DND-41 (cell line): ENCODE data around the gene GLCCI1.

Experiments
- ATAC-seq: fragments of 200-7000 bp; cut with Tn5 transposase; 3 replicates; pipeline ENCODE4 v1.9.1; 2021; ENCODE audit warnings: low read depth; ENCODE audit not compliant: insufficient read depth
- DNase-seq: peaks from one replicate; pipeline ENCODE4 v3.0.0-alpha.2; 2020
- H2AFZ ChIP-seq: 2 replicates; pipeline ENCODE4 v1.6.0; 2012; ENCODE audit warnings: low read depth, low read length
- H3K27ac ChIP-seq: 2 replicates; pipeline ENCODE4 v1.5.1; 2012; ENCODE audit warnings: low read length, inconsistent platforms
- H3K27me3 ChIP-seq: fragments of 200-600 bp; sonication (generic); 2 replicates; pipeline ENCODE4 v1.6.0; 2012; ENCODE audit warnings: low read length, mild to moderate bottlenecking, inconsistent platforms; ENCODE audit not compliant: insufficient read depth, poor library complexity
- H3K36me3 ChIP-seq: 2 replicates; pipeline ENCODE4 v1.5.1; 2012; ENCODE audit warnings: low read length, inconsistent platforms; ENCODE audit not compliant: insufficient read depth
- H3K4me1 ChIP-seq: 2 replicates; pipeline ENCODE4 v1.5.1; 2012; ENCODE audit warnings: mild to moderate bottlenecking, low read length; ENCODE audit not compliant: insufficient read depth
- H3K4me2 ChIP-seq: 2 replicates; pipeline ENCODE4 v1.6.0; 2012; ENCODE audit warnings: mild to moderate bottlenecking, moderate library complexity, low read length, inconsistent platforms; ENCODE audit not compliant: insufficient read depth
- H3K4me3 ChIP-seq, 2 experiments: fragments of 200-600 bp in 1 of 2; shearing (Covaris generic) in 1 of 2; 2 replicates each; pipeline ENCODE4 v1.5.1; 2012 to 2016; ENCODE audit warnings: inconsistent platforms in 2 of 2, low read length in 2 of 2, mild to moderate bottlenecking in 2 of 2, low read depth in 1 of 2, moderate library complexity in 1 of 2
- H3K79me2 ChIP-seq: 2 replicates; pipeline ENCODE4 v1.6.0; 2012; ENCODE audit warnings: low read length, inconsistent platforms; ENCODE audit not compliant: insufficient read depth
- H3K9ac ChIP-seq: 2 replicates; pipeline ENCODE4 v1.6.0; 2012; ENCODE audit warnings: low read depth, mild to moderate bottlenecking, inconsistent platforms, low read length, moderate library complexity
- H3K9me3 ChIP-seq: 2 replicates; pipeline ENCODE4 v1.5.1; 2012; ENCODE audit warnings: low read length, moderate library complexity, mild to moderate bottlenecking, inconsistent platforms; ENCODE audit not compliant: insufficient read depth, severe bottlenecking
- H4K20me1 ChIP-seq: 2 replicates; pipeline ENCODE4 v1.6.0; 2012; ENCODE audit warnings: low read length; ENCODE audit not compliant: insufficient read depth
- EZH2 ChIP-seq: IDR thresholded peaks from 3 replicates; pipeline ENCODE4 v1.6.1; 2012; ENCODE audit warnings: borderline replicate concordance, low read depth, mild to moderate bottlenecking, moderate library complexity, low read length, inconsistent platforms; ENCODE audit not compliant: severe bottlenecking
- TF ChIP-seq, protein P1 (sequence below): IDR thresholded peaks from 2 replicates; pipeline ENCODE4 v1.5.1; 2012; ENCODE audit warnings: borderline replicate concordance, low read length, moderate library complexity, mild to moderate bottlenecking; ENCODE audit not compliant: poor library complexity, severe bottlenecking; ENCODE audit errors: extremely low read depth

GLCCI1 gene

GRCh38 chr7:8103282-8103681 is 134.7 kb downstream of the GLCCI1 start:
- Histone ChIP-seq H3K9ac (no peak overlapping the region), H3K4me2 (no peak overlapping the region), H3K27me3 (no peaks in the 10 kb centered on the region), H3K9me3 (no peaks in the 10 kb centered on the region), H3K36me3 (no peaks in the 10 kb centered on the region), H3K27ac (no peak overlapping the region), H3K79me2 (no peaks in the 10 kb centered on the region), H3K4me3 (no peak overlapping the region), H3K4me1 (no peaks in the 10 kb centered on the region), H2AFZ (no peak overlapping the region), H4K20me1 (no peaks in the 10 kb centered on the region)
- ATAC-seq (no peak), DNase-seq (no peak)
- TF ChIP-seq EZH2 = no peak
- TF ChIP-seq, protein P1, sequence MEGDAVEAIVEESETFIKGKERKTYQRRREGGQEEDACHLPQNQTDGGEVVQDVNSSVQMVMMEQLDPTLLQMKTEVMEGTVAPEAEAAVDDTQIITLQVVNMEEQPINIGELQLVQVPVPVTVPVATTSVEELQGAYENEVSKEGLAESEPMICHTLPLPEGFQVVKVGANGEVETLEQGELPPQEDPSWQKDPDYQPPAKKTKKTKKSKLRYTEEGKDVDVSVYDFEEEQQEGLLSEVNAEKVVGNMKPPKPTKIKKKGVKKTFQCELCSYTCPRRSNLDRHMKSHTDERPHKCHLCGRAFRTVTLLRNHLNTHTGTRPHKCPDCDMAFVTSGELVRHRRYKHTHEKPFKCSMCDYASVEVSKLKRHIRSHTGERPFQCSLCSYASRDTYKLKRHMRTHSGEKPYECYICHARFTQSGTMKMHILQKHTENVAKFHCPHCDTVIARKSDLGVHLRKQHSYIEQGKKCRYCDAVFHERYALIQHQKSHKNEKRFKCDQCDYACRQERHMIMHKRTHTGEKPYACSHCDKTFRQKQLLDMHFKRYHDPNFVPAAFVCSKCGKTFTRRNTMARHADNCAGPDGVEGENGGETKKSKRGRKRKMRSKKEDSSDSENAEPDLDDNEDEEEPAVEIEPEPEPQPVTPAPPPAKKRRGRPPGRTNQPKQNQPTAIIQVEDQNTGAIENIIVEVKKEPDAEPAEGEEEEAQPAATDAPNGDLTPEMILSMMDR = no peak

GRCh38 chr7:8105449-8106095 is 137.0 kb downstream of the GLCCI1 start:
- Histone ChIP-seq H3K27me3 (no peaks in the 10 kb centered on the region), H3K4me2 (no peak overlapping the region), H3K79me2 (no peaks in the 10 kb centered on the region), H4K20me1 (no peaks in the 10 kb centered on the region), H3K27ac (no peak overlapping the region), H2AFZ (no peak overlapping the region), H3K4me1 (no peaks in the 10 kb centered on the region), H3K4me3 (no peak overlapping the region), H3K9me3 (no peaks in the 10 kb centered on the region), H3K9ac (no peak overlapping the region), H3K36me3 (no peaks in the 10 kb centered on the region)
- ATAC-seq = no peak
- no peak for DNase-seq
- TF ChIP-seq, protein P1 = no peak
- no peak for TF ChIP-seq EZH2

DNA sequence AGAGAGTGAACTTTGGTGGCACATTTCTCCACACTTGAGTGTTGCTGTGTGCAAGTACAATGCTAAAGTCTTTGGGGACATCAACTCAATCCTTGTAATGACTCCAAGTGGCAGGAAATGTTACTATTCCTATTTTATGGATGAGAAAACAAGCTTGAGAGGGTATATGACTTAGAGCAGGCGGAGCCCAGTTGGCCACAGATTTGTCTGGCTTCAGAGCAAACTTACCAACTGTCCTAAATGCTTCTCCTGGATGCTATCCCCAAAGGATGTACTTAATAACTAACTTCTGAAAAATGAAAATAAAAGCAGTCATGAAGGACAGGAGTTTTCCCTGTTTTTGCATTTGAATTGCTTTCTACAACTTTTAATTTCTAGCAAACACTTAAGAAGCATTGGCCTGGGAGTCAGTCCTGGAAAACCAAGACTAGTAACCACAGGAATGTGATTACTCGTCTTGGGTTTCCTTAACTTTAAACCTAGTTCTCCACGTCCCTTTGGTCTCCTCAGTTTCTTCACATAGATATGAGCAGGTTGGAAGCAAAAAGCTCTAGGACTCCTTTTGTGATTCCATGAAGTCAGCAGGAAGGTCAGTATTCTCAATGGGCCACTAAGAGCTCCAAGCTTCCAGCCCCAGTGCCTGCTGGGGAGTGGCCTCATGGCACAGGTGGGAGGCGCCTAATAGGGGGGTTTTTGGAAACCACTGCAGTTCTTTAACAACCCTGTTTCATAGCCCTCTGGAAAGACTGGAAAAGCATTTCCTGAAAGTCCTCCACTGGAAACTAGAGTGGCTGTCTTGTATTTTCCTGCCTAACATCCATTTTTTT is 140.8 kb downstream of the GLCCI1 start:
- H3K4me3 ChIP-seq = no peak overlapping the region
- H3K4me2 ChIP-seq = no peak overlapping the region
- DNase-seq = no peak
- TF ChIP-seq EZH2 = no peak
- TF ChIP-seq, protein P1 = no peak
- no peak overlapping the region for H2AFZ ChIP-seq
- no peaks in the 10 kb centered on the region for H3K79me2 ChIP-seq
- peaks cover 7% of the 10 kb centered on the region for H3K4me1 ChIP-seq
- no peak for ATAC-seq
- H3K27ac ChIP-seq = no peak overlapping the region
- no peaks in the 10 kb centered on the region for H3K36me3 ChIP-seq
- H3K27me3 ChIP-seq = no peaks in the 10 kb centered on the region
- H3K9ac ChIP-seq = no peak overlapping the region
- H4K20me1 ChIP-seq = no peaks in the 10 kb centered on the region
- no peaks in the 10 kb centered on the region for H3K9me3 ChIP-seq
